Suprapubic skin (tissue), 4 donors: ENCODE results near the gene UBFD1. TPM values are rescaled to one million over a fixed set of nuclear protein-coding genes. Genes with fewer than 3 reads are reported as not detected.

Source experiments
- DNase-seq, 2 donors: peaks; one replicate each; pipeline ENCODE4 v3.0.0-alpha.2; 2019; ENCODE audit warnings: low spot score in 2 of 2
- H3K27ac ChIP-seq: fragments of 200-600 bp; sonication (generic); one replicate; pipeline ENCODE4 v1.5.1; 2019
- H3K27me3 ChIP-seq: fragments of 200-600 bp; sonication (generic); one replicate; pipeline ENCODE4 v1.5.1; 2019
- H3K36me3 ChIP-seq: fragments of 200-600 bp; sonication (generic); one replicate; pipeline ENCODE4 v1.5.1; 2019
- H3K4me1 ChIP-seq: fragments of 200-600 bp; sonication (generic); one replicate; pipeline ENCODE4 v1.5.1; 2019
- H3K4me3 ChIP-seq: fragments of 200-600 bp; sonication (generic); one replicate; pipeline ENCODE4 v1.5.1; 2019; ENCODE audit warnings: mild to moderate bottlenecking
- H3K9me3 ChIP-seq: fragments of 200-600 bp; sonication (generic); one replicate; pipeline ENCODE4 v1.5.1; 2019
- CTCF ChIP-seq, 2 donors: fragments of 200-600 bp in 1 of 2; fragments of 450-650 bp in 1 of 2; sonication (generic) in 1 of 2; IDR thresholded peaks; one replicate each; pipeline ENCODE4 v1.5.1; 2016 to 2019; ENCODE audit warnings: antibody characterized with exemption in 2 of 2, mild to moderate bottlenecking in 1 of 2, moderate library complexity in 1 of 2
- EP300 ChIP-seq: sonication (generic); formaldehyde crosslinking; IDR thresholded peaks from one replicate; pipeline ENCODE4 v1.6.1; 2017; ENCODE audit warnings: antibody characterized with exemption
- POLR2A ChIP-seq, 2 donors: fragments of 450-650 bp; IDR thresholded peaks; one replicate each; pipeline ENCODE4 v1.6.1; 2017; ENCODE audit warnings: antibody characterized with exemption in 2 of 2, mild to moderate bottlenecking in 2 of 2, moderate library complexity in 2 of 2
- POLR2AphosphoS5 ChIP-seq, 3 donors: sonication (generic); formaldehyde crosslinking; IDR thresholded peaks; one replicate each; pipeline ENCODE4 v1.6.1; 2017; ENCODE audit warnings: antibody characterized with exemption in 3 of 3
- WGBS: methylation state at CpG from one replicate; pipeline ENCODE4 v1.1.5; 2018; 5-methylcytosine and 5-hydroxymethylcytosine counted together
- total RNA-seq, 4 donors: library from RNA; depleted of rRNA; stranded (reverse); fragments of >200 nt; gene quantifications; one replicate each; pipeline ENCODE4 v1.1.0, GENCODE V29; 2016

The UBFD1 gene
- total RNA-seq, 4 donors from 2014 or later = 26.5 to 48.1 (median 39.4) TPM

- H3K9me3 ChIP-seq = no peaks in the 10 kb centered on the region
- H3K27ac ChIP-seq = no peak overlapping the region
- peaks cover 64% of the 10 kb centered on the region for H3K36me3 ChIP-seq
- DNase-seq = no peak
- no peaks in the 10 kb centered on the region for H3K27me3 ChIP-seq
- no peak overlapping the region for H3K4me3 ChIP-seq
- 93% methylated on average over 6 of the region's 6 CpGs for WGBS
- no peaks in the 10 kb centered on the region for H3K4me1 ChIP-seq
- TF ChIP-seq POLR2AphosphoS5 (IDR thresholded peaks at IDR 0.05) (no peak), EP300 (no peak), CTCF (IDR thresholded peaks at IDR 0.05) (no peak), POLR2A (IDR thresholded peaks at IDR 0.05) (no peak)
Measured at GRCh38 chr16:23523321-23523720, 34.2 kb upstream of the UBFD1 start.

- no peaks in the 10 kb centered on the region for H3K9me3 ChIP-seq
- WGBS = 94% methylated on average over 7 of the region's 7 CpGs
- peaks cover 70% of the 10 kb centered on the region for H3K36me3 ChIP-seq
- no peaks in the 10 kb centered on the region for H3K4me1 ChIP-seq
- no peak for TF ChIP-seq POLR2AphosphoS5 (IDR thresholded peaks at IDR 0.05)
- no peak for TF ChIP-seq POLR2A (IDR thresholded peaks at IDR 0.05)
- no peak for TF ChIP-seq CTCF (IDR thresholded peaks at IDR 0.05)
- TF ChIP-seq EP300 = no peak
- no peak overlapping the region for H3K27ac ChIP-seq
- no peak overlapping the region for H3K4me3 ChIP-seq
- no peaks in the 10 kb centered on the region for H3K27me3 ChIP-seq
- no peak for DNase-seq
Measured at GRCh38 chr16:23523876-23524385, 33.6 kb upstream of the UBFD1 start.

- TF ChIP-seq CTCF (IDR thresholded peaks at IDR 0.05) = no peak
- Histone ChIP-seq H3K27ac (no peak overlapping the region), H3K4me3 (no peak overlapping the region), H3K27me3 (no peaks in the 10 kb centered on the region), H3K4me1 (no peaks in the 10 kb centered on the region), H3K9me3 (no peaks in the 10 kb centered on the region), H3K36me3 (peaks cover 74% of the 10 kb centered on the region)
- DNase-seq = no peak
- WGBS = 100% methylated on average over 3 of the region's 3 CpGs
Measured at GRCh38 chr16:23524886-23525285, 32.6 kb upstream of the UBFD1 start.

- Histone ChIP-seq H3K4me3 (no peak overlapping the region), H3K27ac (no peak overlapping the region), H3K9me3 (no peaks in the 10 kb centered on the region), H3K27me3 (no peaks in the 10 kb centered on the region), H3K36me3 (peaks cover 81% of the 10 kb centered on the region), H3K4me1 (no peaks in the 10 kb centered on the region)
- WGBS = 83% methylated on average over 11 of the region's 11 CpGs
- TF ChIP-seq EP300 (no peak), POLR2A (IDR thresholded peaks at IDR 0.05) (no peak), CTCF (IDR thresholded peaks at IDR 0.05) (no peak), POLR2AphosphoS5 (IDR thresholded peaks at IDR 0.05) (no peak)
- no peak for DNase-seq
Measured at GRCh38 chr16:23527961-23528643, 29.4 kb upstream of the UBFD1 start.

- Histone ChIP-seq H3K27ac (no peak overlapping the region), H3K27me3 (no peaks in the 10 kb centered on the region), H3K9me3 (no peaks in the 10 kb centered on the region), H3K4me1 (no peaks in the 10 kb centered on the region), H3K36me3 (peaks cover 81% of the 10 kb centered on the region), H3K4me3 (no peak overlapping the region)
- DNase-seq = no peak
- TF ChIP-seq POLR2AphosphoS5 (IDR thresholded peaks at IDR 0.05) (no peak), CTCF (IDR thresholded peaks at IDR 0.05) (no peak), POLR2A (IDR thresholded peaks at IDR 0.05) (no peak), EP300 (no peak)
- WGBS = 92% methylated on average over 10 of the region's 10 CpGs
Measured at GRCh38 chr16:23528644-23529310, 28.8 kb upstream of the UBFD1 start.
